Heart left ventricle (tissue), 13 donors: Measurements from ENCODE around the gene TIAL1.

Experiments used
- POLR2A ChIP-seq, 2 donors: fragments of 450-650 bp; IDR thresholded peaks; one replicate each; pipeline ENCODE4 v1.6.1; 2017; ENCODE audit warnings: antibody characterized with exemption in 2 of 2, mild to moderate bottlenecking in 2 of 2, moderate library complexity in 2 of 2
- TF ChIP-seq, protein P1 (sequence below), 12 donors: fragments of 200-600 bp; sonication (generic) in 4 of 12; IDR thresholded peaks; one replicate each; pipeline versions ENCODE4 v1.5.0 to v1.8.0; 2018 to 2022; ENCODE audit warnings: antibody characterized with exemption in 12 of 12, mild to moderate bottlenecking in 5 of 12
- donor health status: ischemic (EF 13 %, LVEDD 7.1; RV severe dilation, severe dysfunction).
- donor health status: DM: no; HTN: yes; CAD: no.
- donor health status: DM: no; HTN: no; CAD: no.
- donor health status: ischemic (EF 25% LVEDD 6.9; RV normal size, moderate dysfunction).
- donor health status: ischemic (EF 25% LVEDD 5.7; RV mildly dilated, moderate dysfunction).
- donor health status: ischemic (EF 35%, LVEDD 5.7; RV mildly dilated, moderate dysfunction).
- donor health status: nonischemic (EF 11% LVEDD 7.7; RV severe dilation, severe dysfunction).
- donor health status: DM: yes; HTN: yes; CAD: no.
- donor health status: PGD.
- donor health status: ischemic (EF 29% LVEDD 5.4; RV normal size, mild dysfunction).
- donor health status: nonischemic (EF 23%, LVEDD 6.1; RV moderate dilation, normal function).

DNA sequence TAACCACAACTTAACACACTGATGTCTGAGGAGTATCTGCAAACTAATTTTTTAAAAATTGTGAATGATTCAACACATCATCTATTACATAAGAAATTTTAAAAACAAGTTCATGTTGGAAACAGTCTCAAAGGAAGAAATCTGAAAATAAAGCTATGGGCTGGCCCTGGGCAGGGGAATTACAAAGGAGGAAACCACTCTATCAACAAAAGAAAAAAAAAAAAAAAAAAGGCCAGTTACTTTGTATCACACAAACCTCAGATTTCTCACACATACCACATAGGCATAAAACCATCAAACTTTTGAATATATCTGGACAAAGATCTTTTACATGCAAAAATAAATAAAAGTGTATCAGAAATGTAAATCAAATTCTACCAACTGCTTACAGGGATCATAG lies 20.8 kb downstream of the TIAL1 start:
- no peak for TF ChIP-seq POLR2A (IDR thresholded peaks at IDR 0.05)
- TF ChIP-seq, protein P1, sequence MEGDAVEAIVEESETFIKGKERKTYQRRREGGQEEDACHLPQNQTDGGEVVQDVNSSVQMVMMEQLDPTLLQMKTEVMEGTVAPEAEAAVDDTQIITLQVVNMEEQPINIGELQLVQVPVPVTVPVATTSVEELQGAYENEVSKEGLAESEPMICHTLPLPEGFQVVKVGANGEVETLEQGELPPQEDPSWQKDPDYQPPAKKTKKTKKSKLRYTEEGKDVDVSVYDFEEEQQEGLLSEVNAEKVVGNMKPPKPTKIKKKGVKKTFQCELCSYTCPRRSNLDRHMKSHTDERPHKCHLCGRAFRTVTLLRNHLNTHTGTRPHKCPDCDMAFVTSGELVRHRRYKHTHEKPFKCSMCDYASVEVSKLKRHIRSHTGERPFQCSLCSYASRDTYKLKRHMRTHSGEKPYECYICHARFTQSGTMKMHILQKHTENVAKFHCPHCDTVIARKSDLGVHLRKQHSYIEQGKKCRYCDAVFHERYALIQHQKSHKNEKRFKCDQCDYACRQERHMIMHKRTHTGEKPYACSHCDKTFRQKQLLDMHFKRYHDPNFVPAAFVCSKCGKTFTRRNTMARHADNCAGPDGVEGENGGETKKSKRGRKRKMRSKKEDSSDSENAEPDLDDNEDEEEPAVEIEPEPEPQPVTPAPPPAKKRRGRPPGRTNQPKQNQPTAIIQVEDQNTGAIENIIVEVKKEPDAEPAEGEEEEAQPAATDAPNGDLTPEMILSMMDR (IDR thresholded peaks at IDR 0.05), result no peak
